Keratinocyte (primary cell): ENCODE results near the gene NDP. TPM values are rescaled to one million over a fixed set of nuclear protein-coding genes. Genes with fewer than 3 reads are reported as not detected.

ENCODE experiments used
- DNase-seq: peaks from one replicate; pipeline ENCODE4 v3.0.0-alpha.2; 2011; ENCODE audit warnings: low read depth, missing footprints, low spot score
- FAIRE-seq: peaks from 2 replicates; lab custom pipeline; 2011; peaks lifted over from hg19 to GRCh38; lab: Jason Lieb, UNC
- H2AFZ ChIP-seq: 2 replicates; pipeline ENCODE4 v1.6.0; 2012; ENCODE audit warnings: low read length, control low read depth, inconsistent platforms; ENCODE audit not compliant: control insufficient read depth
- H3K27ac ChIP-seq: 2 replicates; pipeline ENCODE4 v1.5.1; 2011; ENCODE audit warnings: low read length; ENCODE audit not compliant: control insufficient read depth, insufficient read depth
- H3K27me3 ChIP-seq: 3 replicates; pipeline ENCODE4 v1.6.0; 2011; ENCODE audit warnings: low read length; ENCODE audit not compliant: control insufficient read depth, insufficient read depth; ENCODE audit errors: extremely low read depth
- H3K36me3 ChIP-seq, 2 experiments: 2 replicates in 1 of 2; 3 replicates in 1 of 2; pipeline ENCODE4 v1.5.1; 2011; ENCODE audit warnings: low read length in 2 of 2, mild to moderate bottlenecking in 1 of 2; ENCODE audit not compliant: control insufficient read depth in 2 of 2, insufficient read depth in 2 of 2; ENCODE audit errors: extremely low read depth in 1 of 2
- H3K4me1 ChIP-seq: 3 replicates; pipeline ENCODE4 v1.5.1; 2011; ENCODE audit warnings: low read length; ENCODE audit not compliant: control insufficient read depth, insufficient read depth; ENCODE audit errors: extremely low read depth
- H3K4me2 ChIP-seq: 3 replicates; pipeline ENCODE4 v1.6.0; 2011; ENCODE audit warnings: low read depth, low read length; ENCODE audit not compliant: control insufficient read depth, insufficient read depth; ENCODE audit errors: extremely low read depth
- H3K4me3 ChIP-seq, 3 experiments: fragments of 200-600 bp in 1 of 3; sonication (generic) in 1 of 3; 2 replicates in 2 of 3; 3 replicates in 1 of 3; pipeline ENCODE4 v1.5.1; 2011 to 2016; ENCODE audit warnings: low read length in 3 of 3, mild to moderate bottlenecking in 3 of 3, control low read depth in 2 of 3, inconsistent platforms in 1 of 3, low read depth in 1 of 3, mixed read lengths in 1 of 3, mixed run types in 1 of 3, moderate library complexity in 1 of 3; ENCODE audit not compliant: control insufficient read depth in 2 of 3, insufficient read depth in 2 of 3; ENCODE audit errors: extremely low read depth in 1 of 3
- H3K79me2 ChIP-seq: 2 replicates; pipeline ENCODE4 v1.6.0; 2012; ENCODE audit warnings: low read length; ENCODE audit not compliant: control insufficient read depth, insufficient read depth
- H3K9ac ChIP-seq: 3 replicates; pipeline ENCODE4 v1.6.0; 2011; ENCODE audit warnings: low read length; ENCODE audit not compliant: control insufficient read depth, insufficient read depth; ENCODE audit errors: extremely low read depth
- H3K9me1 ChIP-seq: 3 replicates; pipeline ENCODE4 v1.6.0; 2011; ENCODE audit warnings: low read length; ENCODE audit not compliant: control insufficient read depth, insufficient read depth; ENCODE audit errors: extremely low read depth
- H3K9me3 ChIP-seq: 2 replicates; pipeline ENCODE4 v1.5.1; 2012; ENCODE audit warnings: low read depth, low read length; ENCODE audit not compliant: control insufficient read depth
- H4K20me1 ChIP-seq: 3 replicates; pipeline ENCODE4 v1.6.0; 2011; ENCODE audit warnings: low read length; ENCODE audit not compliant: control insufficient read depth, insufficient read depth; ENCODE audit errors: extremely low read depth
- EZH2 ChIP-seq: IDR thresholded peaks from one replicate; pipeline ENCODE4 v1.6.1; 2012; ENCODE audit warnings: inconsistent platforms, mild to moderate bottlenecking, low read length, moderate library complexity
- dilution Hi-C: fragments of 300-500 bp; cut with MboI; formaldehyde crosslinking; loops from one replicate; pipeline ENCODE4 v1.7.0; 2020; ENCODE audit warnings: low sequenced_read_pairs; ENCODE audit not compliant: extremely low pct_ligation_motif_present
- polyA plus RNA-seq, 5 experiments: library from polyadenylated mRNA; depleted of rRNA in 3 of 5; stranded (reverse) in 3 of 5; stranded (forward) in 1 of 5; unstranded in 1 of 5; fragments of >200 nt; gene quantifications; 1 replicate in 1 of 5; 2 replicates in 3 of 5; 3 replicates in 1 of 5; pipeline versions ENCODE4 v1.2.1 to v1.2.3, GENCODE V29; 2011 to 2012; ENCODE audit warnings: missing spikeins in 2 of 5, low read depth in 1 of 5, low replicate concordance in 1 of 5
- TF ChIP-seq, protein P1 (sequence below), 3 experiments: IDR thresholded peaks in 1 of 3; conservative IDR thresholded peaks in 1 of 3; optimal IDR thresholded peaks in 1 of 3; 2 replicates in 2 of 3; 3 replicates in 1 of 3; pipeline versions ENCODE3 to v1.5.1; 2011; ENCODE audit warnings: low read length in 3 of 3, mild to moderate bottlenecking in 3 of 3, moderate library complexity in 2 of 3, control low read depth in 1 of 3, inconsistent platforms in 1 of 3; ENCODE audit not compliant: insufficient read depth in 2 of 3; ENCODE audit errors: extremely low read depth in 1 of 3

NDP gene
- polyA plus RNA-seq, 1 donor (not counting 4 experiments of a cell fraction or from before 2014, with no cell fraction given): not detected

DNA sequence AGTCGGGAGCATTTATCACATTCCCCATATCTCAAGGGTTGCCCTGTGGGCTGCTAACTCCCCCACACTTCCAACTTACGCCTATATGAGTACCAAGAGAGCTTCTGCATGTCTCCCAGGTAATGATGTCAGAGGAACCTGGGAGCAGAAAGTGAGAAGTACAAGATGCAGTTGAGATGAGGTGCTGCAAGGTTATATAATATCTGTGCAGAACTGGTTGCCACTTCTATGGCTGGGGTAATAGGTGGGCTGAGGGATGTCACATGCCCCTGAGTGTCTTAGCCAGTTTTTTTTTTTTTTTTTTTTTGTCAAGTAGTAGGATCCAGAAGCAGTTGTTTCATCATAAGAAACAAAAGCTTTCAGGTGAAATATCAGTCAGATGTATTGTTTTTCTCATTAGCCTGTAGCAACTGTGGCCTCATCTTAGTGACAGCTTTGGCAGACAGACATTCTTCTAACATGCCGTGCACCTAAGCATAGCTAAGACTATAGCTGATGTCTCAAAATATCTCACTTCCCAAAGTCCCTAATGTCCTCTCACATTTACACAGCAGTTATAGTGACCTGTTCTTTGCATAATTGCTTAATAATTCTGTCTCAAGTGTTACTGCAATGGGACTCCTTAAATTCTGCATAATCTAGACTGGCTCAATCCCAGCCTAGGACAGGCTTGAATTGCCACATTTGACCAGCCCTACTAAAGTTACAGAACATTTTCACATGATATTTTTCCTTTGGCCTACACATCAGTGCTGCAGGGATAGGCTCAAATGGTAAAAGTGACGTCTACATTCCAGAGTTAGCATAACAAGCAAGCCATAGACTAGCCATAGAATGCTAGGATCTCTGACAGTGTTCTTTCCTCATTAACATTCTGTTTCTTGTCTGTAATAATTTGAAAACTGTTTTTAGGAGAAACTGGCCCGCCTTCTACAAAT is 73.0 kb downstream of the NDP start:
- DNase-seq (no peak), FAIRE-seq (no peak)
- Histone ChIP-seq H3K27me3 (peaks cover 4% of the 10 kb centered on the region), H3K4me2 (no peak overlapping the region), H2AFZ (no peak overlapping the region), H3K9ac (no peak overlapping the region), H3K4me1 (no peaks in the 10 kb centered on the region), H3K27ac (no peak overlapping the region), H3K79me2 (no peaks in the 10 kb centered on the region), H3K36me3 (no peaks in the 10 kb centered on the region), H4K20me1 (no peaks in the 10 kb centered on the region), H3K4me3 (no peak overlapping the region), H3K9me1 (no peaks in the 10 kb centered on the region), H3K9me3 (no peaks in the 10 kb centered on the region)
- dilution Hi-C loops: no loop called here
- TF ChIP-seq, protein P1, sequence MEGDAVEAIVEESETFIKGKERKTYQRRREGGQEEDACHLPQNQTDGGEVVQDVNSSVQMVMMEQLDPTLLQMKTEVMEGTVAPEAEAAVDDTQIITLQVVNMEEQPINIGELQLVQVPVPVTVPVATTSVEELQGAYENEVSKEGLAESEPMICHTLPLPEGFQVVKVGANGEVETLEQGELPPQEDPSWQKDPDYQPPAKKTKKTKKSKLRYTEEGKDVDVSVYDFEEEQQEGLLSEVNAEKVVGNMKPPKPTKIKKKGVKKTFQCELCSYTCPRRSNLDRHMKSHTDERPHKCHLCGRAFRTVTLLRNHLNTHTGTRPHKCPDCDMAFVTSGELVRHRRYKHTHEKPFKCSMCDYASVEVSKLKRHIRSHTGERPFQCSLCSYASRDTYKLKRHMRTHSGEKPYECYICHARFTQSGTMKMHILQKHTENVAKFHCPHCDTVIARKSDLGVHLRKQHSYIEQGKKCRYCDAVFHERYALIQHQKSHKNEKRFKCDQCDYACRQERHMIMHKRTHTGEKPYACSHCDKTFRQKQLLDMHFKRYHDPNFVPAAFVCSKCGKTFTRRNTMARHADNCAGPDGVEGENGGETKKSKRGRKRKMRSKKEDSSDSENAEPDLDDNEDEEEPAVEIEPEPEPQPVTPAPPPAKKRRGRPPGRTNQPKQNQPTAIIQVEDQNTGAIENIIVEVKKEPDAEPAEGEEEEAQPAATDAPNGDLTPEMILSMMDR (optimal IDR thresholded peaks at IDR 0.05 in 1 of 3, IDR thresholded peaks at IDR 0.05 in 1 of 3, conservative IDR thresholded peaks at IDR 0.05 in 1 of 3; ENCODE audit: extremely low read depth in 1 of 3, insufficient read depth in 2 of 3, low read length in 3 of 3): no peak
- TF ChIP-seq EZH2: no peak

Other genes starting within 250 kb of the NDP start
- gene MAOB, start 90.9 kb downstream of the NDP start, polyA plus RNA-seq: 0.10 to 0.54 TPM (median 0.24 TPM) in 3 replicates